Measurements from ENCODE around the gene PYDC1. TPM values are rescaled to one million over a fixed set of nuclear protein-coding genes. Genes with fewer than 3 reads are reported as not detected.

The PYDC1 gene
- total RNA-seq, 4 donors from 2014 or later: not detected

DNA sequence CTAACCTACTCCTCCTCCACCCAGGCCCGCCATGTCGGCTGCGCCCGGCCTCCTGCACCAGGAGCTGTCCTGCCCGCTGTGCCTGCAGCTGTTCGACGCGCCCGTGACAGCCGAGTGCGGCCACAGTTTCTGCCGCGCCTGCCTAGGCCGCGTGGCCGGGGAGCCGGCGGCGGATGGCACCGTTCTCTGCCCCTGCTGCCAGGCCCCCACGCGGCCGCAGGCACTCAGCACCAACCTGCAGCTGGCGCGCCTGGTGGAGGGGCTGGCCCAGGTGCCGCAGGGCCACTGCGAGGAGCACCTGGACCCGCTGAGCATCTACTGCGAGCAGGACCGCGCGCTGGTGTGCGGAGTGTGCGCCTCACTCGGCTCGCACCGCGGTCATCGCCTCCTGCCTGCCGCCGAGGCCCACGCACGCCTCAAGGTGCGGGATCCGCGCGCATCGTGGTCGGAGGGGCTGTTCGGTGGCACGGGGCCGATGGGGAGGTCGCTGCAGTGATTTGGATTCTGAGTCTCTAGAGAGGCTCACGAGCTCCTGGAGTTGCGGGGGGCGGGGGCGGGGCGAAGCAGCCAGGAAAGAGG, 2.1 kb downstream of the PYDC1 start:
- in situ Hi-C loops (cut with MboI; ENCODE audit: low pct_ligation_motif_present in 1 of 4, low pct_unique_long_range_greater_than_20kb in 1 of 4, low sequenced_read_pairs in 3 of 4): no loop called here
- DNase-seq: no peak
- Histone ChIP-seq H3K4me3 (peak overlapping the region in 3 of 4 donors; percentile 10 to 49 (median 33)), H3K36me3 (no peaks in the 10 kb centered on the region), H3K4me1 (peaks cover 15 to 29% (median 26%) of the 10 kb centered on the region in 4 donors), H3K27ac (no peak overlapping the region), H3K9me3 (no peaks in the 10 kb centered on the region), H3K27me3 (peaks cover 73% of the 10 kb centered on the region)
- WGBS, 2 donors (ENCODE audit: low coverage in 1 of 2): 0% methylated on average over 2 of the region's 58 CpGs; no CpG with 5 or more reads in 1 of the 2 donors
- intact Hi-C loops (cut with DNase I; ENCODE audit: low total_unique reads): no loop called here
- TF ChIP-seq, protein P1, sequence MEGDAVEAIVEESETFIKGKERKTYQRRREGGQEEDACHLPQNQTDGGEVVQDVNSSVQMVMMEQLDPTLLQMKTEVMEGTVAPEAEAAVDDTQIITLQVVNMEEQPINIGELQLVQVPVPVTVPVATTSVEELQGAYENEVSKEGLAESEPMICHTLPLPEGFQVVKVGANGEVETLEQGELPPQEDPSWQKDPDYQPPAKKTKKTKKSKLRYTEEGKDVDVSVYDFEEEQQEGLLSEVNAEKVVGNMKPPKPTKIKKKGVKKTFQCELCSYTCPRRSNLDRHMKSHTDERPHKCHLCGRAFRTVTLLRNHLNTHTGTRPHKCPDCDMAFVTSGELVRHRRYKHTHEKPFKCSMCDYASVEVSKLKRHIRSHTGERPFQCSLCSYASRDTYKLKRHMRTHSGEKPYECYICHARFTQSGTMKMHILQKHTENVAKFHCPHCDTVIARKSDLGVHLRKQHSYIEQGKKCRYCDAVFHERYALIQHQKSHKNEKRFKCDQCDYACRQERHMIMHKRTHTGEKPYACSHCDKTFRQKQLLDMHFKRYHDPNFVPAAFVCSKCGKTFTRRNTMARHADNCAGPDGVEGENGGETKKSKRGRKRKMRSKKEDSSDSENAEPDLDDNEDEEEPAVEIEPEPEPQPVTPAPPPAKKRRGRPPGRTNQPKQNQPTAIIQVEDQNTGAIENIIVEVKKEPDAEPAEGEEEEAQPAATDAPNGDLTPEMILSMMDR (IDR thresholded peaks at IDR 0.05): no peak
- no peak for TF ChIP-seq EP300 (IDR thresholded peaks at IDR 0.05; ENCODE audit: low read depth)
- no peak for TF ChIP-seq POLR2A (IDR thresholded peaks at IDR 0.05)
- TF ChIP-seq POLR2AphosphoS5 (IDR thresholded peaks at IDR 0.05): no peak

DNA sequence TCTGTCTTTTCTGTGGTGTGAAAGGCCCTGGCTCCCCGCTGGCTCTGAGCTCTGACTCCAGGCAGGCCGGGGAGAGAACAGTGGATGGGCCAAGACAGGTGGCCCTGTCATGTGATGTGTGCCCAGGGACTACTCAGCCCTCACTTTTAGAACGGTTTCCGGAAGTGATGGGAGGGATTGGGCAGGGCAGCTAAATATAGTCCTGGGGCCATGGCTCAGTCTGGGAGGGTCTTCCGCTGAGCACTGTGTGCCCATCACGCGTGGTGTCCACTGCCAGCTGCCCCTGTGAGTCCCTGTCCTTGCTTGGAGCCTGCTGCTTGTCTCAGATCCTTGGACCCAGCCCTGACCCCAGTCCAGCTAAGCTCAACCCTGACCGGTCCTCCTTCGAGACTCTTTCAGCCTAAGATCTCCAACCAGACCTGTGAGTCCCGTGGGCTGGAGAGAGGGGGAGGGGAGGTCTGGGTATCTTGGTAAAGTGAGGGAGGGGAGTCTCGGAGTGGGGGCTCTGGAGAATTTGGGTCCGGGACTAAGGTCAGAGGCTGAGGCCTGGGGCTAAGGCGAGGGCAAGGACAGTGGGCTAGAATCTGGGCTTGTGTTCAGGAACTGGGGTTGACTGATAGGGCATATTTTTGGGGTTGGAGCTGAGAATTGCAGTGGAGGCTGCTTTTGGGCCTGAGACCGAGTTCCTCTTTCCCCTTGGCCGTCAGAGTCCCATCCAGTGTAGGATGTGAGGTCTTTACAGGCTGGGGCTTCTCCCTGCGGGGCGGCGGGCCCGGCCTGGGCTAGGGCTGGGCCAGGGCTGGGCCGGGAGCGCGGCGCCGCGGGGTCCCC, 2.8 kb downstream of the PYDC1 start, which contains the start of gene TRIM72:
Gene TRIM72 (plus strand): TSS at position 243 of the 831 bp plus-strand sequence. CDS start 620 bp downstream, outside the sequence.
- Histone ChIP-seq H3K36me3 (no peaks in the 10 kb centered on the region), H3K4me3 (peak within 1 kb of the TSS in 3 of 4 donors; percentile 10 to 49 (median 33)), H3K27ac (no peak within 1 kb of the TSS), H3K27me3 (peaks cover 66% of the 10 kb centered on the region), H3K4me1 (peaks cover 15 to 29% (median 26%) of the 10 kb centered on the region in 4 donors), H3K9me3 (no peaks in the 10 kb centered on the region)
- no peak for DNase-seq
- intact Hi-C loops (cut with DNase I; ENCODE audit: low total_unique reads): no loop called here
- in situ Hi-C loops (cut with MboI; ENCODE audit: low pct_ligation_motif_present in 1 of 4, low pct_unique_long_range_greater_than_20kb in 1 of 4, low sequenced_read_pairs in 3 of 4): no loop called here
- 74 to 78% methylated on average over 3 to 19 of the region's 25 CpGs for WGBS, 2 donors (ENCODE audit: low coverage in 1 of 2)
- TF ChIP-seq POLR2A (IDR thresholded peaks at IDR 0.05) (no peak), EP300 (IDR thresholded peaks at IDR 0.05; ENCODE audit: low read depth) (no peak), POLR2AphosphoS5 (IDR thresholded peaks at IDR 0.05) (no peak)
- TF ChIP-seq, protein P1 (IDR thresholded peaks at IDR 0.05): no peak

DNA sequence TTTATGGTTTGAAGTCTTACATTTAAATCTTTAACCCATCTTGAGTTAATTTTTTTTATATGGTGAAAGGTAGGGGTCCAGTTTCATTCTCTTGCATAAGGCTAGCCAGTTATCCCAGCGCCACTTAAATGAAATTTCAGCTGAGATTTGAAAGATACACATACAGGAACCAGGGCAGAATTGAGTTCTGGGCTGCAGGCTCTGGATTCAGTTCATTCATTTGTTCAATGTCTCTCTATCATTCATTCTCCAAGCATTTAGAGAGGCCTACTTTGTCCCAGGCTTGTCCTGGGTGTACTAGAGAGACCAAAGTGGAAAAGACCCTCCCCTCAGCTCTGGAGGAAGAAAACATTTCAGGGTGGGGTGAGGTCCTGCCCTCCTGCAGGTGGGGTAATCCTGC, 3.6 kb downstream of the PYDC1 start:
- H3K9me3 ChIP-seq: no peaks in the 10 kb centered on the region
- WGBS, 2 donors (ENCODE audit: low coverage in 1 of 2): 83 to 100% methylated on average over 1 of the region's 1 CpG
- H3K4me1 ChIP-seq: peaks cover 15 to 29% (median 26%) of the 10 kb centered on the region in 4 donors
- no peak for DNase-seq
- H3K36me3 ChIP-seq: no peaks in the 10 kb centered on the region
- intact Hi-C loops (cut with DNase I; ENCODE audit: low total_unique reads): no loop called here
- no peak overlapping the region for H3K27ac ChIP-seq
- no peak overlapping the region for H3K4me3 ChIP-seq
- TF ChIP-seq EP300 (IDR thresholded peaks at IDR 0.05; ENCODE audit: low read depth): no peak
- no peak for TF ChIP-seq POLR2A (IDR thresholded peaks at IDR 0.05)
- TF ChIP-seq, protein P1 (IDR thresholded peaks at IDR 0.05): no peak
- TF ChIP-seq POLR2AphosphoS5 (IDR thresholded peaks at IDR 0.05): no peak
- H3K27me3 ChIP-seq: peaks cover 58% of the 10 kb centered on the region
- in situ Hi-C loops (cut with MboI; ENCODE audit: low pct_ligation_motif_present in 1 of 4, low pct_unique_long_range_greater_than_20kb in 1 of 4, low sequenced_read_pairs in 3 of 4): no loop called here

DNA sequence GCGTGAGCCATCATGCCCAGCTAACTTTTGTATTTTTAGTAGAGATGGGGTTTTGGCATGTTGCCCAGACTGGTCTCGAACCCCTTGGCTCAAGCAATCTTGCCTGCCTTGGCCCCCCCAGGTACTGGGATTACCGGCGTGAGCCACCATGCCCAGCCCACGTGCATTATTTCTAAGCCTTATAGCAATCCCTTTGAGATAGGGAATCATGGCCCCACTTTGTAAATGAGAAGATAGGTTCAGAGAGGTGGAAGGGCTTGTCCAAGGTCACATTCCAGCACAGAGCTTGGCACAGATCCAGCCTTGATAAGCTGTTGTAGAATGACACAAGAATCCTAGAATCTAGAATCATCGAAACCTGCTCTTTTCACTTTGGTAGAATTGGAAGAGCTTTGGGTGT, 10.2 kb downstream of the PYDC1 start:
- intact Hi-C loops (cut with DNase I; ENCODE audit: low total_unique reads): no loop called here
- no peak for DNase-seq
- no peaks in the 10 kb centered on the region for H3K36me3 ChIP-seq
- H3K9me3 ChIP-seq: no peaks in the 10 kb centered on the region
- WGBS, 2 donors (ENCODE audit: low coverage in 1 of 2): 59 to 63% methylated on average over 3 to 6 of the region's 6 CpGs
- no peak overlapping the region for H3K27ac ChIP-seq
- peaks cover 1 to 13% (median 9%) of the 10 kb centered on the region in 4 donors for H3K4me1 ChIP-seq
- TF ChIP-seq POLR2AphosphoS5 (IDR thresholded peaks at IDR 0.05) (no peak), EP300 (IDR thresholded peaks at IDR 0.05; ENCODE audit: low read depth) (no peak), POLR2A (IDR thresholded peaks at IDR 0.05) (no peak)
- TF ChIP-seq, protein P1 (IDR thresholded peaks at IDR 0.05): no peak
- in situ Hi-C loops (cut with MboI; ENCODE audit: low pct_ligation_motif_present in 1 of 4, low pct_unique_long_range_greater_than_20kb in 1 of 4, low sequenced_read_pairs in 3 of 4): no loop called here
- no peaks in the 10 kb centered on the region for H3K27me3 ChIP-seq
- H3K4me3 ChIP-seq: no peak overlapping the region
